ENCODE data around the gene UQCC2.

The UQCC2 gene

DNA sequence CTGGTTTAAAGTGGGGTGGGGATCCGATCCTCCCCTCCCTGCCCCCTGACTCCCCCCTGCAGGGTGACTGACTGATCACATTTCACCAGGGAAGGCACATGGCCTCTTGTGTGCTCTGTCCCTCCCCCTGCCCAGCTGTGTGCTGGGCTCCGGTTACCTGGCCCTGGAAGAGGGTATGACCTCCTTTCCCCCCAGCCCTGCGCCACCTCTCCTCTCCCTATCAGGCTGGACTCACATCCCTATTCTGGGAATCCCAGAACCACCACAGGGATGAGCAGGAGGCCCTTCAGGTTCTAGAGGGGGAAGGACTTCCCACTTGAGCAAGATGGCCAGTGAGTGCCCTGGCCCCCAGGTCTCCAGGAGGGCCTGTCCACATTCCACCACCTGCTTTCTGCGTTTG, 37.3 kb upstream of the UQCC2 start:
- no peak overlapping the region for H3K4me3 ChIP-seq (ENCODE audit: low read length)

DNA sequence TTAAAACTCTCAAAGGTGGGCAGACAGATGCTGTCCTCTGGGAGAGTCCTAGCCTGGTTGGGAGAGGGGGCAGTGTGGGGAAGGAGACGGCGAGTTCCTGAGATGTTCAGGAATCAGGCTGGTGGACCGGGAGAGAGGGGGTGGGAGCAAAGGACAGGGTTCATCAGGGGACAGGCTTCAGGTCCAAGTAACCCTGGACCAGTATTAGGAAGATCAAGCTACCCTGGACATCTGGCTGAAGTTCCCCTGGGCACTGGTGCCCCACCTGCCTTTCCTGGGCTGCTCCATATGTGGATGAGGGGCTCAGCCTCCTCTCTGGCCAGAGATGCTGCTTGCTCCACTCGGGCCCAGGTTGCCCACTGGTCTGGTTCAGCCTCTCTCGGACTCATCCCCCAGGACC, 36.3 kb upstream of the UQCC2 start:
- H3K4me3 ChIP-seq (ENCODE audit: low read length) = no peak overlapping the region
- TF ChIP-seq, protein P1, sequence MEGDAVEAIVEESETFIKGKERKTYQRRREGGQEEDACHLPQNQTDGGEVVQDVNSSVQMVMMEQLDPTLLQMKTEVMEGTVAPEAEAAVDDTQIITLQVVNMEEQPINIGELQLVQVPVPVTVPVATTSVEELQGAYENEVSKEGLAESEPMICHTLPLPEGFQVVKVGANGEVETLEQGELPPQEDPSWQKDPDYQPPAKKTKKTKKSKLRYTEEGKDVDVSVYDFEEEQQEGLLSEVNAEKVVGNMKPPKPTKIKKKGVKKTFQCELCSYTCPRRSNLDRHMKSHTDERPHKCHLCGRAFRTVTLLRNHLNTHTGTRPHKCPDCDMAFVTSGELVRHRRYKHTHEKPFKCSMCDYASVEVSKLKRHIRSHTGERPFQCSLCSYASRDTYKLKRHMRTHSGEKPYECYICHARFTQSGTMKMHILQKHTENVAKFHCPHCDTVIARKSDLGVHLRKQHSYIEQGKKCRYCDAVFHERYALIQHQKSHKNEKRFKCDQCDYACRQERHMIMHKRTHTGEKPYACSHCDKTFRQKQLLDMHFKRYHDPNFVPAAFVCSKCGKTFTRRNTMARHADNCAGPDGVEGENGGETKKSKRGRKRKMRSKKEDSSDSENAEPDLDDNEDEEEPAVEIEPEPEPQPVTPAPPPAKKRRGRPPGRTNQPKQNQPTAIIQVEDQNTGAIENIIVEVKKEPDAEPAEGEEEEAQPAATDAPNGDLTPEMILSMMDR (conservative IDR thresholded peaks at IDR 0.05; ENCODE audit: low read depth, low read length) = no peak
- DNase-seq (ENCODE audit: low read depth) = no peak

More for the DNA sequence above, 37.3 kb upstream of the UQCC2 start:
- TF ChIP-seq, protein P1 (conservative IDR thresholded peaks at IDR 0.05; ENCODE audit: low read depth, low read length) = no peak
- DNase-seq (ENCODE audit: low read depth) = no peak

DNA sequence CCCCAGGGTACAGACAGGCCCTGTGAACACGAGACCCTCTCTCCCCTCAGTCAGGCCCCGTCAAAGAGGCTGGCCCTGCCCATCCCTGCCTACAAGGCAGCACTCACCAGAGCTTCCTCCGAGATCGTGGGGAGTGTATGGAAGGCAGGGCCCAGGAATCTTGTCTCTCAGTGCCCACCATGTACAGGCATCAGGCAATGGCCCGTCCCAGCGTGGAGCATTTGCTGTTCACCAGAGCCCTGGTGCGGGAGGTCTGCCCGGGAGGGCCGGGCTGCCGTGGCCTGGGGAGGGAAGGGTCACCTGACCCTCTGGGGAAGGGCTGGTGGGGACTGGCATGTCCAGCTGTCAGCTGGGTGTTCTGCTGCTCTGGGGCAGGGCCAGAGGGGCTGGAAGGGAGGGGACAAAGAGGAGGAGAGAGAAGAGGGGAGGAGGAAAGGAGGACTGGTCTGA, 35.2 kb upstream of the UQCC2 start, which contains the start of gene IP6K3:
Gene IP6K3 (minus strand): TSS at position 255 of the 450 bp plus-strand sequence. CDS start 11,429 bp downstream, outside the sequence.
- TF ChIP-seq, protein P1 (conservative IDR thresholded peaks at IDR 0.05; ENCODE audit: low read depth, low read length) = no peak
- H3K4me3 ChIP-seq (ENCODE audit: low read length) = peak within 1 kb of the TSS; percentile 54
- peak; percentile 37 for DNase-seq (ENCODE audit: low read depth)

DNA sequence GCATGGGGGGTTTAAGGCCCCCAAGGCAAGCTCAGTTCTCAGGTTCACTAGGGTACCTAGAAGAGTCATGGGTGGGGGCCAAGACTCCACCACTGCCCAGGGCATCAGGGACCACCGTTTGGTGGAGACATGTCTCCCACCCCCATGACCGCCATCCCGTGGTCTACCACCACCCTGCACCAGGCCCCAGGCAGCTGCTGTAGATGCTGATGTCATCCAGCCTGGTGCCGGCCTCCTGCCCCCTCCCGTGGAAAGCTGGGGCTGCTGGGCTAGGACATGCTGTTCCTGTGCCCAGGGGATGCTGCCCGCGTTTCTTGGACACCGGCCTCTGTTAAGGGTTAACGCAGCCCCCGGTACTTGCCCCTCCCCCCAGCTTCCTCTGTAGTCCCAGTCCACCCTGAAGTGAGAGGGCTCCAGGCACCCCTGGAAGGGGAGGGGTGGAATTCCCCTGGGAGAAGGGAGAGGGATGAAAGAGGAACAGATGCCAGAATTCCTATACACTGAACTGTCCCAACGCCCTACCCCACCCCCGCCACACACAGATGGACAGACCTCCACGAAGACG, 34.6 kb upstream of the UQCC2 start:
- peak overlapping the region; percentile 54 for H3K4me3 ChIP-seq (ENCODE audit: low read length)
- peak; percentile 68 for DNase-seq (ENCODE audit: low read depth)
- TF ChIP-seq, protein P1 (conservative IDR thresholded peaks at IDR 0.05; ENCODE audit: low read depth, low read length) = peak; percentile 19

DNA sequence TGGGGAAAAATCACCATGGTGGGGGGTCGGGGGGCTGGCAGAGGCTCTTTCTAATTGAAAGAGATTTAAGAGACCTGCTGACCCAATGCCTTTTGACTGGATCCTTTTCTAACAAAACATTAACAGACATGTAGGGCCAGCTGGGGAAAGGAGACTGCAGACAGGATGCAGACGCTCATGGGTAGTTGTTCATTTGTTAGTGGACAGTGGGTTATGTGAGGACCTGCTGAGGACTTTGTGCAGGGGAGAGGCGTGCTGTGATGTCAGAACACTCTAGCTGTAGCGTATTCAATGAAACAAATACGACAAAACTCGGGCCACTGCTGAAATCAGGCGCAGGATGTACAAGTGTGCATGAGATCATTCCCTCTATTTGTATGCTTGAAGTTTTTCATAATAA, 34.0 kb upstream of the UQCC2 start:
- TF ChIP-seq, protein P1 (conservative IDR thresholded peaks at IDR 0.05; ENCODE audit: low read depth, low read length) = no peak
- no peak for DNase-seq (ENCODE audit: low read depth)
- H3K4me3 ChIP-seq (ENCODE audit: low read length) = peak overlapping the region; percentile 54

DNA sequence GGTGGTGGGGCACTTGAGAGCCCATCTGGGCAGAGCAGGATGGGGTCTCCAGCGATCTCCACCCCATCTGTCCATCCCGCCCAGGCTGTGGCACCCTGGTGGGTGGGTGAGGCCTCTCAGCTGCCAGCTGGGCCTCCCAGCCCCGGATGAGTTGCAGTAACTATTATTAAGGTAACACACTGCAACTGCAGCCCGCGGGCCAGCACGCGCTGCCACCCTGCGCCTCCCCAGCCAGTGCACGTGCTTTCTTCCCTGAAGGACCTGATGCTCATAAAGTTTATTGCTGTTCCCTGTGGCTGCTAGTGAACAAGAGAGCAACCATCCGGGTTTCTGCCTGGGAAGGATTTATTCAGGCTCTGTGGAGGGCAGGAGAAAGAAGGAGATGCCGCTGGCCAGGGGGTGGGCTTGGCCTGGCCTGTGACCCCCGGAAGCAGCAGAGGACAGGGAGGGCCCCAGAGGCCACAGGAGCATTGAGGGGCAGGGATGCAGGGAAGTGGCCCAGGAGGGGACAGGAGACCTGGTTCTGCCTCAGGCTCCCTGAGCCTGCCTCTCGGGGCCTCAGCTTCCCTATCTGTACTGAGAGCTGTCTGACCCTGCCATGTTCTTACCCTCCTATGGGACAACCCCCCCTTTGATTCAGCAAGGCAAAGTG, 33.5 kb upstream of the UQCC2 start:
- TF ChIP-seq, protein P1 (conservative IDR thresholded peaks at IDR 0.05; ENCODE audit: low read depth, low read length) = no peak
- peak overlapping the region; percentile 54 for H3K4me3 ChIP-seq (ENCODE audit: low read length)
- DNase-seq (ENCODE audit: low read depth) = no peak

All from retinal pigment epithelial cell (primary cell).